HCT116 (cell line): ENCODE results near the gene STK25. TPM values are rescaled to one million over a fixed set of nuclear protein-coding genes. Genes with fewer than 3 reads are reported as not detected.

Experiments used
- ATAC-seq: fragments of 200-7000 bp; cut with Tn5 transposase; 2 replicates; pipeline ENCODE4 v1.9.1; 2020; ENCODE audit warnings: mild to moderate bottlenecking, moderate library complexity
- BruUV-seq: library from RNA; stranded (reverse); fragments of 400-500 nt; replicated peaks from 2 replicates; lab custom pipeline; 2021; lab: Mats Ljungman, UMichigan
- CTCF ChIA-PET: fragments of 300-600 bp; sonication (Branson Sonifier 250); formaldehyde crosslinking; loops from one replicate; lab custom pipeline; 2021; ENCODE audit warnings: antibody characterized with exemption; lab: Charles Lee
- POLR2A ChIA-PET: fragments of 300-600, 350-600 bp; sonication (Branson Sonifier 250); formaldehyde crosslinking; loops from one replicate; lab custom pipeline; 2021; ENCODE audit warnings: antibody characterized with exemption; lab: Charles Lee
- RAD21 ChIA-PET, 2 experiments: fragments of 300-600 bp; sonication (Branson Sonifier 250); formaldehyde crosslinking; loops; one replicate each; lab custom pipeline; 2023; ENCODE audit warnings: low total read pairs in 2 of 2; ENCODE audit not compliant: uncharacterized antibody in 2 of 2, unreplicated experiment in 2 of 2, low non-redundant PET in 1 of 2; lab: Charles Lee
- DNase-seq: peaks from one replicate; pipeline ENCODE4 v3.0.0-alpha.2; 2010; ENCODE audit warnings: low read depth, low spot score
- H2AFZ ChIP-seq: fragments of 200-600 bp; shearing (Covaris generic), sonication (generic); 2 replicates; pipeline ENCODE4 v1.6.1; 2017; ENCODE audit warnings: low read depth, mixed run types, mixed read lengths, antibody characterized with exemption, low read length; ENCODE audit not compliant: poor library complexity, severe bottlenecking
- H3K27ac ChIP-seq: 2 replicates; pipeline ENCODE4 v1.5.1; 2012; ENCODE audit warnings: low read depth, low read length
- H3K27me3 ChIP-seq: fragments of 200-600 bp; sonication (generic); 2 replicates; pipeline ENCODE4 v1.6.1; 2016; ENCODE audit warnings: mixed run types, low read length, mixed read lengths; ENCODE audit not compliant: insufficient read depth
- H3K36me3 ChIP-seq, 2 experiments: fragments of 200-500 bp in 1 of 2; fragments of 200-600 bp in 1 of 2; sonication (Bioruptor generic) in 1 of 2; sonication (generic) in 1 of 2; 2 replicates each; pipeline versions ENCODE4 v1.5.1 to v1.6.1; 2014 to 2016; ENCODE audit warnings: low read length in 2 of 2, inconsistent platforms in 1 of 2, mixed read lengths in 1 of 2, mixed run types in 1 of 2; ENCODE audit not compliant: insufficient read depth in 2 of 2, control insufficient read depth in 1 of 2
- H3K4me1 ChIP-seq, 2 experiments: fragments of 200-600 bp in 1 of 2; sonication (generic) in 1 of 2; 2 replicates each; pipeline versions ENCODE4 v1.5.1 to v1.6.1; 2012 to 2017; ENCODE audit warnings: low read length in 2 of 2, inconsistent platforms in 1 of 2, mild to moderate bottlenecking in 1 of 2, mixed read lengths in 1 of 2, mixed run types in 1 of 2, moderate library complexity in 1 of 2; ENCODE audit not compliant: insufficient read depth in 2 of 2, control insufficient read depth in 1 of 2
- H3K4me2 ChIP-seq: fragments of 200-600 bp; sonication (generic); 2 replicates; pipeline ENCODE4 v1.6.1; 2017; ENCODE audit warnings: mixed run types, low read length, mixed read lengths
- H3K4me3 ChIP-seq, 2 experiments: fragments of 200-600 bp in 1 of 2; sonication (generic) in 1 of 2; replicated peaks in 1 of 2; 2 replicates each; pipeline ENCODE4 v1.5.1; 2011 to 2016; ENCODE audit warnings: low read length in 2 of 2, control low read depth in 1 of 2, low read depth in 1 of 2, mild to moderate bottlenecking in 1 of 2, mixed read lengths in 1 of 2, mixed run types in 1 of 2
- H3K79me2 ChIP-seq: fragments of 200-600 bp; sonication (generic); 2 replicates; pipeline ENCODE4 v1.6.1; 2017; ENCODE audit warnings: mild to moderate bottlenecking, mixed run types, low read length, moderate library complexity, mixed read lengths; ENCODE audit not compliant: insufficient read depth
- H3K9ac ChIP-seq: fragments of 200-600 bp; sonication (generic); 2 replicates; pipeline ENCODE4 v1.6.1; 2016; ENCODE audit warnings: low read length, mixed read lengths
- H3K9me2 ChIP-seq: fragments of 200-600 bp; sonication (generic), shearing (Covaris generic); 2 replicates; pipeline ENCODE4 v1.6.1; 2017; ENCODE audit warnings: mixed run types, mild to moderate bottlenecking, moderate library complexity; ENCODE audit not compliant: insufficient read depth
- H3K9me3 ChIP-seq, 2 experiments: fragments of 200-500 bp in 1 of 2; fragments of 200-600 bp in 1 of 2; sonication (Bioruptor generic) in 1 of 2; sonication (generic) in 1 of 2; 2 replicates each; pipeline ENCODE4 v1.6.1; 2014 to 2017; ENCODE audit warnings: low read length in 2 of 2, mixed read lengths in 2 of 2, inconsistent platforms in 1 of 2, low read depth in 1 of 2, mild to moderate bottlenecking in 1 of 2, mixed run types in 1 of 2, moderate library complexity in 1 of 2; ENCODE audit not compliant: control insufficient read depth in 1 of 2, insufficient read depth in 1 of 2
- H4K20me1 ChIP-seq: fragments of 200-600 bp; sonication (generic), shearing (Covaris generic); 2 replicates; pipeline ENCODE4 v1.6.1; 2017; ENCODE audit warnings: mixed run types, mild to moderate bottlenecking, moderate library complexity; ENCODE audit not compliant: insufficient read depth
- CBX3 ChIP-seq: IDR thresholded peaks from 2 replicates; pipeline ENCODE4 v1.6.1; 2012; ENCODE audit warnings: low read depth
- CTCF ChIP-seq, 3 experiments: fragments of 200-600 bp in 1 of 3; sonication (generic) in 1 of 3; IDR thresholded peaks in 2 of 3; conservative IDR thresholded peaks in 1 of 3; 2 replicates each; pipeline ENCODE4 v1.5.1; 2012 to 2017; ENCODE audit warnings: low read depth in 2 of 3, low read length in 2 of 3, antibody characterized with exemption in 1 of 3, borderline replicate concordance in 1 of 3, control low read depth in 1 of 3, mild to moderate bottlenecking in 1 of 3, mixed read lengths in 1 of 3, mixed run types in 1 of 3, moderate library complexity in 1 of 3; ENCODE audit not compliant: insufficient read depth in 1 of 3
- JUND ChIP-seq: IDR thresholded peaks from 2 replicates; pipeline ENCODE4 v1.6.1; 2012
- MAX ChIP-seq: IDR thresholded peaks from 2 replicates; pipeline ENCODE4 v1.6.1; 2012
- RAD21 ChIP-seq: IDR thresholded peaks from 2 replicates; pipeline ENCODE4 v1.6.1; 2012; ENCODE audit warnings: low read depth, mild to moderate bottlenecking
- SIN3A ChIP-seq: IDR thresholded peaks from 2 replicates; pipeline ENCODE4 v1.6.1; 2012; ENCODE audit warnings: low read depth
- TCF7L2 ChIP-seq: IDR thresholded peaks from 2 replicates; pipeline ENCODE4 v1.7.0; 2011; ENCODE audit warnings: borderline replicate concordance, inconsistent platforms; ENCODE audit not compliant: insufficient read depth, insufficient read length; ENCODE audit errors: extremely low read depth
- ZNF274 ChIP-seq: fragments of 200-500 bp; sonication (Bioruptor generic); IDR thresholded peaks from 2 replicates; pipeline ENCODE4 v1.6.1; 2014; ENCODE audit warnings: mild to moderate bottlenecking, low read depth, low read length, inconsistent platforms
- intact Hi-C: fragments of 100-400 bp; cut with micrococcal nuclease; formaldehyde crosslinking; loops from 2 replicates; pipeline ENCODE4 v1.10.0; 2022
- total RNA-seq: library from RNA; stranded (reverse); gene quantifications from one replicate; pipeline ENCODE4 v1.2.1, GENCODE V29; 2021; ENCODE audit not compliant: unreplicated experiment

The STK25 gene
- total RNA-seq, 1 experiment from 2014 or later = 160 TPM

DNA sequence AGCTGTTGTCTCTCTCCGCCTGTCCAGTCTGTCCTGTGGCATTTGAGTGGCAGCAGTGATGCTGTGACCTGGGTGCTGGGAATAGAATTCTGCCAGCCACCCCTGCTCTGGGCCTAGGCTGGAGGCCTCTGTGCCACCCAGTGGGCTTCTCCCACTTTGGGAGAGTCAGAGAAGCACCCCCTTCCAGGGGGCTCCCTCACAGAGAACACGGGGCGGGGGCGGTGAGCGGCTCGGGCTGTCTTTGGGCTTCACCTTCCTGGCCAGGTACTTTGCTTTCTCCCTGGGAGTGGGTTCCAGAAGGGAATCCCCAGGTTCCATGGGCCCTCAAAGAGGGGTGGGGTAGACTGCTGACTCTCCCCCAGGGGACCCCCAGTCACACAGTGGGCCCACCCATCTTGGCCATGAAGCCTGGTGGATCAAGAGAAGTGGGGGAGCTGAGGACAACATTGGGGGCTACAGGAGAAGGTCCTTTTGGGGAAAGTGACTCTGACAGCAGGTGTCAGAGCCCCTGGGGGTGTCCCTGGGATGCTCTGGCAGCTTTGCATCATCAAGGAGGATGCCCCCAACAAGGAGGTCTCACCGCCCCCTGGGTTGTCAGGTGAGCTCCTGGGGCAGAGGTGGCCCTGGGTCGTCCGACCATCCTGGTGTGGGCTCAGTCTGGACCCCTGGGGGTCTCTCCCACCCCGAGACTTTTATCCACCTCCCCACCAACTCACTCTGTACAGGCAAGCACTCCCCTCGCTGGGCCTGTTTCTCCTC lies 31.4 kb upstream of the STK25 start:
- CTCF ChIA-PET = no interaction called here
- H3K4me2 ChIP-seq = peak overlapping the region; percentile 84
- no peak overlapping the region for H3K9ac ChIP-seq

More for the DNA sequence above, 31.4 kb upstream of the STK25 start:
- DNase-seq = no peak
- no peak overlapping the region for H2AFZ ChIP-seq
- TF ChIP-seq RAD21 = no peak
- TF ChIP-seq SIN3A = no peak
- no peak for TF ChIP-seq ZNF274
- no peak for TF ChIP-seq JUND
- no peak for TF ChIP-seq CTCF (IDR thresholded peaks at IDR 0.05 in 2 of 3, conservative IDR thresholded peaks at IDR 0.05 in 1 of 3; ENCODE audit: borderline replicate concordance in 1 of 3, insufficient read depth in 1 of 3, low read depth in 2 of 3, low read length in 2 of 3)
- no peak for TF ChIP-seq MAX
- no peak for TF ChIP-seq TCF7L2
- no peak for TF ChIP-seq CBX3
- H3K36me3 ChIP-seq = no peaks in the 10 kb centered on the region
- ChIA-PET POLR2A (no interaction called here), RAD21 (no interaction called here)
- no TSS peak for BruUV-seq
- no peaks in the 10 kb centered on the region for H3K79me2 ChIP-seq
- H3K9me3 ChIP-seq = no peaks in the 10 kb centered on the region
- intact Hi-C loops = no loop called here
- H3K9me2 ChIP-seq = no peaks in the 10 kb centered on the region
- no peak overlapping the region for H3K27ac ChIP-seq
- no peaks in the 10 kb centered on the region for H4K20me1 ChIP-seq
- no peak overlapping the region for H3K4me3 ChIP-seq
- no peak for ATAC-seq
- no peaks in the 10 kb centered on the region for H3K27me3 ChIP-seq
- H3K4me1 ChIP-seq = peaks cover 7 to 20% of the 10 kb centered on the region in 2 experiments
